ENCODE data around the gene EIF3A.

GRCh38 chr10:119042169-119042568 lies 38.4 kb downstream of the EIF3A start:
- TF ChIP-seq, protein P1, sequence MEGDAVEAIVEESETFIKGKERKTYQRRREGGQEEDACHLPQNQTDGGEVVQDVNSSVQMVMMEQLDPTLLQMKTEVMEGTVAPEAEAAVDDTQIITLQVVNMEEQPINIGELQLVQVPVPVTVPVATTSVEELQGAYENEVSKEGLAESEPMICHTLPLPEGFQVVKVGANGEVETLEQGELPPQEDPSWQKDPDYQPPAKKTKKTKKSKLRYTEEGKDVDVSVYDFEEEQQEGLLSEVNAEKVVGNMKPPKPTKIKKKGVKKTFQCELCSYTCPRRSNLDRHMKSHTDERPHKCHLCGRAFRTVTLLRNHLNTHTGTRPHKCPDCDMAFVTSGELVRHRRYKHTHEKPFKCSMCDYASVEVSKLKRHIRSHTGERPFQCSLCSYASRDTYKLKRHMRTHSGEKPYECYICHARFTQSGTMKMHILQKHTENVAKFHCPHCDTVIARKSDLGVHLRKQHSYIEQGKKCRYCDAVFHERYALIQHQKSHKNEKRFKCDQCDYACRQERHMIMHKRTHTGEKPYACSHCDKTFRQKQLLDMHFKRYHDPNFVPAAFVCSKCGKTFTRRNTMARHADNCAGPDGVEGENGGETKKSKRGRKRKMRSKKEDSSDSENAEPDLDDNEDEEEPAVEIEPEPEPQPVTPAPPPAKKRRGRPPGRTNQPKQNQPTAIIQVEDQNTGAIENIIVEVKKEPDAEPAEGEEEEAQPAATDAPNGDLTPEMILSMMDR (IDR thresholded peaks at IDR 0.05) = no peak
- TF ChIP-seq POLR2A (IDR thresholded peaks at IDR 0.05) = no peak

Data from prostate gland (tissue), 2 donors.